CD14-positive monocyte (primary cell): ENCODE results near the gene LIPI. TPM values are rescaled to one million over a fixed set of nuclear protein-coding genes. Genes with fewer than 3 reads are reported as not detected.
A peak's percentile ranks its signal among the peaks of the same experiment; 100 is the strongest.
"Not testable (repeated sequence)": the region's sequence is repeated elsewhere in the genome, so short reads cannot be mapped to it uniquely, and the experiment has no call there.

Experiments
- DNase-seq, 3 donors: peaks; one replicate each; pipeline ENCODE4 v3.0.0-alpha.2; 2011 to 2022
- H2AFZ ChIP-seq: 2 replicates; pipeline ENCODE4 v1.6.0; 2012; ENCODE audit warnings: mild to moderate bottlenecking, low read depth, low read length, inconsistent platforms; ENCODE audit not compliant: insufficient read depth, poor library complexity, severe bottlenecking
- H3K27ac ChIP-seq, 2 donors: 1 replicate in 1 of 2; 2 replicates in 1 of 2; pipeline ENCODE4 v1.5.1; 2012 to 2013; ENCODE audit warnings: low read length in 2 of 2, control low read depth in 1 of 2, inconsistent platforms in 1 of 2, low read depth in 1 of 2, mild to moderate bottlenecking in 1 of 2
- H3K27me3 ChIP-seq, 2 donors: one replicate each; pipeline versions ENCODE4 v1.6.0 to v1.6.1; 2011 to 2013; ENCODE audit warnings: low read length in 2 of 2; ENCODE audit not compliant: control insufficient read depth in 2 of 2, insufficient read depth in 2 of 2
- H3K36me3 ChIP-seq, 2 donors: replicated peaks in 1 of 2; 1 replicate in 1 of 2; 2 replicates in 1 of 2; pipeline versions ENCODE4 v1.5.1 to v1.6.1; 2012 to 2013; ENCODE audit warnings: low read length in 2 of 2, control low read depth in 1 of 2, inconsistent platforms in 1 of 2, mild to moderate bottlenecking in 1 of 2; ENCODE audit not compliant: insufficient read depth in 2 of 2, control insufficient read depth in 1 of 2
- H3K4me1 ChIP-seq, 2 donors: 1 replicate in 1 of 2; 2 replicates in 1 of 2; pipeline versions ENCODE4 v1.5.1 to v1.6.1; 2012 to 2013; ENCODE audit warnings: low read length in 2 of 2, control low read depth in 1 of 2, inconsistent platforms in 1 of 2, mild to moderate bottlenecking in 1 of 2, moderate library complexity in 1 of 2; ENCODE audit not compliant: insufficient read depth in 2 of 2, control insufficient read depth in 1 of 2
- H3K4me2 ChIP-seq: replicated peaks from 2 replicates; pipeline ENCODE3; 2012; ENCODE audit warnings: low read length, moderate library complexity, mild to moderate bottlenecking; ENCODE audit not compliant: poor library complexity, severe bottlenecking; ENCODE audit errors: extremely low read depth
- H3K4me3 ChIP-seq, 3 experiments: fragments of 200-600 bp in 1 of 3; sonication (generic) in 1 of 3; replicated peaks in 1 of 3; 1 replicate in 2 of 3; 2 replicates in 1 of 3; pipeline ENCODE4 v1.5.1; 2011 to 2013; ENCODE audit warnings: low read length in 3 of 3, mild to moderate bottlenecking in 3 of 3, control low read depth in 2 of 3, low read depth in 2 of 3, inconsistent platforms in 1 of 3, moderate library complexity in 1 of 3
- H3K79me2 ChIP-seq: 2 replicates; pipeline ENCODE4 v1.6.0; 2012; ENCODE audit warnings: mild to moderate bottlenecking, control low read depth, inconsistent platforms, low read length, moderate library complexity; ENCODE audit not compliant: insufficient read depth
- H3K9ac ChIP-seq: 2 replicates; pipeline ENCODE4 v1.6.0; 2017; ENCODE audit warnings: low read length, mild to moderate bottlenecking; ENCODE audit not compliant: insufficient read depth, poor library complexity, severe bottlenecking
- H3K9me3 ChIP-seq, 2 donors: replicated peaks in 1 of 2; 1 replicate in 1 of 2; 2 replicates in 1 of 2; pipeline versions ENCODE4 v1.5.1 to v1.6.1; 2012 to 2013; ENCODE audit warnings: low read length in 2 of 2, control low read depth in 1 of 2; ENCODE audit not compliant: control insufficient read depth in 1 of 2, insufficient read depth in 1 of 2
- H4K20me1 ChIP-seq: 2 replicates; pipeline ENCODE4 v1.6.0; 2012; ENCODE audit warnings: mild to moderate bottlenecking, low read length, control low read depth, moderate library complexity; ENCODE audit not compliant: insufficient read depth
- H3K27ac Mint-ChIP-seq, 7 donors: one replicate each; pipeline ENCODE4 v1.8.0; 2020; ENCODE audit warnings: mild to moderate bottlenecking in 7 of 7, mixed read lengths in 7 of 7, moderate library complexity in 6 of 7, inconsistent platforms in 2 of 7
- H3K27me3 Mint-ChIP-seq, 3 donors: one replicate each; pipeline ENCODE4 v1.8.0; 2021 to 2022; ENCODE audit warnings: low read depth in 3 of 3, mild to moderate bottlenecking in 3 of 3, mixed read lengths in 3 of 3, moderate library complexity in 3 of 3, inconsistent platforms in 1 of 3
- H3K36me3 Mint-ChIP-seq, 2 donors: one replicate each; pipeline ENCODE4 v1.8.0; 2020; ENCODE audit warnings: mixed read lengths in 2 of 2, inconsistent platforms in 1 of 2, mild to moderate bottlenecking in 1 of 2
- H3K4me1 Mint-ChIP-seq: one replicate; pipeline ENCODE4 v1.8.0; 2020; ENCODE audit warnings: mild to moderate bottlenecking, mixed read lengths
- H3K4me3 Mint-ChIP-seq, 2 donors: one replicate each; pipeline ENCODE4 v1.8.0; 2020; ENCODE audit warnings: mild to moderate bottlenecking in 2 of 2, mixed read lengths in 2 of 2, moderate library complexity in 1 of 2
- H3K9me3 Mint-ChIP-seq, 7 donors: one replicate each; pipeline ENCODE4 v1.8.0; 2020 to 2022; ENCODE audit warnings: mixed read lengths in 7 of 7, mild to moderate bottlenecking in 6 of 7, moderate library complexity in 6 of 7, inconsistent platforms in 2 of 7
- WGBS: methylation state at CpG from one replicate; pipeline ENCODE4 v1.1.5; 2013; ENCODE audit warnings: missing lambda C conversion rate; ENCODE audit not compliant: insufficient coverage; 5-methylcytosine and 5-hydroxymethylcytosine counted together
- intact Hi-C, 2 donors: fragments of 100-400 bp; cut with micrococcal nuclease; formaldehyde crosslinking; loops; one replicate each; pipeline versions ENCODE4 v1.15.0 to v1.15.1; 2023
- polyA plus RNA-seq, 3 donors: library from polyadenylated mRNA; depleted of rRNA in 1 of 3; unstranded in 2 of 3; stranded (reverse) in 1 of 3; fragments of 300-500 nt in 2 of 3; fragments of >200 nt in 1 of 3; fragmentation: Illumina TruSeq in 2 of 3; gene quantifications; 1 replicate in 2 of 3; 2 replicates in 1 of 3; pipeline ENCODE4 v1.2.3, GENCODE V29; 2012 to 2021
- TF ChIP-seq, protein P1 (sequence below): fragments of 200-600 bp; IDR thresholded peaks from one replicate; pipeline ENCODE4 v1.8.0; 2022; ENCODE audit warnings: antibody characterized with exemption, mild to moderate bottlenecking

LIPI gene
- polyA plus RNA-seq, 3 donors = not detected

DNA sequence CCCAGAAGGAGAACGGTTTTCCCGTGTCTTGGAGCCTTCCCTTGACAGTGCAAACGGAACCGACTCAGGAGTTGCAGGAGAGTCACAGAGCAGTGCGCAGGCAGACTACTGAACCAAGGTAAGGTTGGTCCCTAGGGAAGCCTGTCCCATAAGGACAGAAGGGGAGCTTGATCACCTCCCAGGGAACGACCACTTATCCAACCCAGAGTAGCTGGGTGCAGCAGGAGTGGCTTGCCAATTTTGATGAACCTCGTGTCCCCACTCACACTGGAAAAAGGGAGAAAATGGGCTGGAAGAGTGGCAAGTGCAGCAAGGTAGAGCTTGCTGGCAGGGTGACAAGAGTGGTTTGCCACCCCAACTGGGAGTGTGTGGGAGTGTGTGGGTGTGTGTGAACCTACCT is 95.1 kb downstream of the LIPI start:
- WGBS = 95% methylated on average over 4 of the region's 7 CpGs
- no peak for DNase-seq
- Histone ChIP-seq H2AFZ (no peak overlapping the region), H3K4me2 (no peak overlapping the region), H3K79me2 (no peaks in the 10 kb centered on the region), H3K4me1 (no peaks in the 10 kb centered on the region), H4K20me1 (no peaks in the 10 kb centered on the region), H3K36me3 (no peaks in the 10 kb centered on the region), H3K27me3 (no peaks in the 10 kb centered on the region), H3K9me3 (peaks cover 0 to 13% of the 10 kb centered on the region in 2 donors), H3K27ac (no peak overlapping the region), H3K9ac (no peak overlapping the region), H3K4me3 (no peak overlapping the region)
- peaks cover 12 to 19% (median 14%) of the 10 kb centered on the region in 7 donors for H3K9me3 Mint-ChIP-seq
- peaks cover 2% of the 10 kb centered on the region for H3K4me1 Mint-ChIP-seq
- peak overlapping the region in 1 of 7 donors; percentile 4 for H3K27ac Mint-ChIP-seq
- H3K27me3 Mint-ChIP-seq = peaks cover 0 to 3% (median 2%) of the 10 kb centered on the region in 3 donors
- H3K4me3 Mint-ChIP-seq = no peak overlapping the region
- TF ChIP-seq, protein P1, sequence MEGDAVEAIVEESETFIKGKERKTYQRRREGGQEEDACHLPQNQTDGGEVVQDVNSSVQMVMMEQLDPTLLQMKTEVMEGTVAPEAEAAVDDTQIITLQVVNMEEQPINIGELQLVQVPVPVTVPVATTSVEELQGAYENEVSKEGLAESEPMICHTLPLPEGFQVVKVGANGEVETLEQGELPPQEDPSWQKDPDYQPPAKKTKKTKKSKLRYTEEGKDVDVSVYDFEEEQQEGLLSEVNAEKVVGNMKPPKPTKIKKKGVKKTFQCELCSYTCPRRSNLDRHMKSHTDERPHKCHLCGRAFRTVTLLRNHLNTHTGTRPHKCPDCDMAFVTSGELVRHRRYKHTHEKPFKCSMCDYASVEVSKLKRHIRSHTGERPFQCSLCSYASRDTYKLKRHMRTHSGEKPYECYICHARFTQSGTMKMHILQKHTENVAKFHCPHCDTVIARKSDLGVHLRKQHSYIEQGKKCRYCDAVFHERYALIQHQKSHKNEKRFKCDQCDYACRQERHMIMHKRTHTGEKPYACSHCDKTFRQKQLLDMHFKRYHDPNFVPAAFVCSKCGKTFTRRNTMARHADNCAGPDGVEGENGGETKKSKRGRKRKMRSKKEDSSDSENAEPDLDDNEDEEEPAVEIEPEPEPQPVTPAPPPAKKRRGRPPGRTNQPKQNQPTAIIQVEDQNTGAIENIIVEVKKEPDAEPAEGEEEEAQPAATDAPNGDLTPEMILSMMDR = no peak
- intact Hi-C loops = no loop called here
- peaks cover 0 to 7% of the 10 kb centered on the region in 2 donors for H3K36me3 Mint-ChIP-seq

- H3K27ac Mint-ChIP-seq = no peak overlapping the region
- no peaks in the 10 kb centered on the region for H3K79me2 ChIP-seq
- no peaks in the 10 kb centered on the region for H4K20me1 ChIP-seq
- no peak overlapping the region for H3K4me3 ChIP-seq
- H3K36me3 ChIP-seq = no peaks in the 10 kb centered on the region
- peaks cover 2% of the 10 kb centered on the region for H3K4me1 Mint-ChIP-seq
- H3K9me3 Mint-ChIP-seq = peaks cover 10 to 19% (median 14%) of the 10 kb centered on the region in 7 donors
- H3K27me3 Mint-ChIP-seq = peaks cover 0 to 3% (median 1%) of the 10 kb centered on the region in 3 donors
- H3K4me3 Mint-ChIP-seq = no peak overlapping the region
- TF ChIP-seq, protein P1 = no peak
- H3K27ac ChIP-seq = no peak overlapping the region
- H3K9ac ChIP-seq = no peak overlapping the region
- H3K4me2 ChIP-seq = no peak overlapping the region
- no peak overlapping the region for H2AFZ ChIP-seq
- WGBS = 90% methylated on average over 3 of the region's 3 CpGs
- peaks cover 2 to 7% of the 10 kb centered on the region in 2 donors for H3K36me3 Mint-ChIP-seq
- no peak for DNase-seq
- intact Hi-C loops = no loop called here
- no peaks in the 10 kb centered on the region for H3K27me3 ChIP-seq
- no peaks in the 10 kb centered on the region for H3K4me1 ChIP-seq
- peaks cover 0 to 13% of the 10 kb centered on the region in 2 donors for H3K9me3 ChIP-seq
Measured at GRCh38 chr21:14114251-14114650, 96.5 kb downstream of the LIPI start.

GRCh38 chr21:14104564-14104963 is 106.2 kb downstream of the LIPI start:
- H3K9me3 Mint-ChIP-seq, DNase-seq, H3K36me3 Mint-ChIP-seq, H3K4me1 Mint-ChIP-seq, H3K4me2 ChIP-seq, H3K4me3 ChIP-seq, H3K27ac ChIP-seq, H2AFZ ChIP-seq, H3K4me3 Mint-ChIP-seq, intact Hi-C loops, H3K9me3 ChIP-seq, H3K9ac ChIP-seq, H3K27me3 ChIP-seq, H3K79me2 ChIP-seq, H3K4me1 ChIP-seq, H3K36me3 ChIP-seq, H3K27me3 Mint-ChIP-seq, H4K20me1 ChIP-seq: not testable (repeated sequence)
- WGBS = 88% methylated on average over 4 of the region's 4 CpGs
- peak overlapping the region in 1 of 7 donors; percentile 54 for H3K27ac Mint-ChIP-seq
